Effector memory CD8-positive, alpha-beta T cell (primary cell): ENCODE data around the gene CACNA1C.
A peak's percentile ranks its signal among the peaks of the same experiment; 100 is the strongest.

ENCODE experiments used
- ATAC-seq: fragments of 150-1000 bp; cut with Tn5 transposase; replicated peaks from 2 replicates; pipeline ENCODE4 v1.10.0; 2021; ENCODE audit warnings: mild to moderate bottlenecking, moderate library complexity
- DNase-seq, 3 experiments: peaks; one replicate each; pipeline ENCODE4 v3.0.0; 2021
- H3K27ac Mint-ChIP-seq, 2 donors: one replicate each; pipeline ENCODE4 v1.8.0; 2022; ENCODE audit warnings: mild to moderate bottlenecking in 2 of 2, mixed read lengths in 2 of 2, moderate library complexity in 2 of 2
- H3K27me3 Mint-ChIP-seq, 2 donors: one replicate each; pipeline ENCODE4 v1.8.0; 2022; ENCODE audit warnings: mixed read lengths in 2 of 2
- H3K36me3 Mint-ChIP-seq: one replicate; pipeline ENCODE4 v1.8.0; 2022; ENCODE audit warnings: mild to moderate bottlenecking, moderate library complexity, mixed read lengths; ENCODE audit not compliant: insufficient read depth
- H3K4me1 Mint-ChIP-seq, 2 donors: one replicate each; pipeline ENCODE4 v1.8.0; 2022; ENCODE audit warnings: low read depth in 2 of 2, mixed read lengths in 2 of 2
- H3K4me3 Mint-ChIP-seq, 2 donors: one replicate each; pipeline ENCODE4 v1.8.0; 2022; ENCODE audit warnings: mild to moderate bottlenecking in 2 of 2, mixed read lengths in 2 of 2, moderate library complexity in 2 of 2
- H3K9me3 Mint-ChIP-seq, 2 donors: one replicate each; pipeline ENCODE4 v1.8.0; 2022; ENCODE audit warnings: mixed read lengths in 2 of 2

Gene CACNA1C

DNA sequence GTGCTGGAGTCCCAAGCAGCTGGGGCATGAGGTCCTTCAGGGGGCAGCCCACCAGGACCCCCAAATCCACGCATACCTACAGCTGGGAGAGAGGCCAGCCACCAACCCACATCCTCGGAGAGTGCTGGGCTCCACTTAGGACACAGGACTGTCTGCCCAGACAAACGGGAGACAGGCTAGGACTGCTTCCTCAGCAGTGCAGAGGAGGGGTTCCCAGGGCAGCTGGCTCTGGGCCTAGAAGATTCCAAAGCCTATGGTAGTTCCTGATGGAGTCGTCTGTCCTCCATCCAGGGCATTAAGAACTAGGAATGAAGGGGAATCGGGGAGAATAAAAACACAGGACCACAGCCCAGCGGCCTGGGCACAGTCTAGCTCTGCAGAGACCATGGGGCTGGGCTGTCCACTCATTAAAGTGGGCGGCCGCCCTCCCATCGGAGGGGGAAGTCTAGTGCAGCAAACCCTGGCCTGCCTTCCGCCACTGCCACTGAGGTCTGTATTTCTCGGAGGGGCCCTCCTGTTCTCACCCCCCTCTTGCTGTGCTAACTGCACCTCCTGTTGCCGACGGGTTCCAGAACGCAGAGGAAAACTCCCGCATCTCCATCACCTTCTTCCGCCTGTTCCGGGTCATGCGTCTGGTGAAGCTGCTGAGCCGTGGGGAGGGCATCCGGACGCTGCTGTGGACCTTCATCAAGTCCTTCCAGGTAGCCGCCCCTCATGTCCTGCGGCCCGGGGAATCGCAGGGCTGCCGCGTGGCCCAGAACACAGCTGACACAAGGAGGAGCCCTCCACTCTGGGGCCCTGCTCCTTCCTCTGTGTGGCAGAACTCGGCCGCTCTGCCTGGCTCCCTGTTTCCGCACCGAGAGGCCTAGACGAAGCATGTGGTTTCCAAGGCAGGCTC is 598.5 kb downstream of the CACNA1C start:
- no peak for ATAC-seq
- Mint-ChIP-seq H3K4me1 (no peaks in the 10 kb centered on the region), H3K4me3 (no peak overlapping the region), H3K9me3 (no peaks in the 10 kb centered on the region), H3K27ac (no peak overlapping the region), H3K27me3 (peaks cover 35 to 45% of the 10 kb centered on the region in 2 donors), H3K36me3 (no peaks in the 10 kb centered on the region)
- DNase-seq: no peak

DNA sequence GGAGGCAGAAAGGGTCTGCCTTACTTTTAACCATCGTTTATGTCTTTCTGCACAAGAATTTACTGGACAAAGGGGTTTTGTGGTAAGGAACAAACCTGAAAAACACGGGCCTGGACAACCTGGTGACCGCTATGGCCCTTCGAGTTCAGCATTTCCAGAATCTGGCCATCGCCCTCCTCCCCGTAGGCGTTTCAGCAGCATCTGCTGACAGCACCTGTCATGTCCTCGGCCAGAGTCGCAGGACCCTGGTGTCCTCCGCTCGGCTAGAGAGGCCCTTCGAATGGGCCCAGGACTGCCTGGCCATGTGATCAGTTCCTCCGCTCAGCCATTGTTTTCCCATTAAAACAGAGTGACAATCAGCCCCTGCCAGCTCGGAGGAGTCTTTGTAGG is 599.2 kb downstream of the CACNA1C start:
- no peaks in the 10 kb centered on the region for H3K36me3 Mint-ChIP-seq
- no peak overlapping the region for H3K27ac Mint-ChIP-seq
- peaks cover 28 to 41% of the 10 kb centered on the region in 2 donors for H3K27me3 Mint-ChIP-seq
- ATAC-seq (no peak), DNase-seq (no peak)
- no peak overlapping the region for H3K4me3 Mint-ChIP-seq
- H3K4me1 Mint-ChIP-seq: no peaks in the 10 kb centered on the region
- H3K9me3 Mint-ChIP-seq: no peaks in the 10 kb centered on the region

- DNase-seq (no peak), ATAC-seq (no peak)
- Mint-ChIP-seq H3K27ac (no peak overlapping the region), H3K9me3 (no peaks in the 10 kb centered on the region), H3K27me3 (peaks cover 25 to 38% of the 10 kb centered on the region in 2 donors), H3K36me3 (no peaks in the 10 kb centered on the region), H3K4me1 (no peaks in the 10 kb centered on the region), H3K4me3 (no peak overlapping the region)
These were observed 599.8 kb downstream of the CACNA1C start for GRCh38 chr12:2652401-2653081.

DNA sequence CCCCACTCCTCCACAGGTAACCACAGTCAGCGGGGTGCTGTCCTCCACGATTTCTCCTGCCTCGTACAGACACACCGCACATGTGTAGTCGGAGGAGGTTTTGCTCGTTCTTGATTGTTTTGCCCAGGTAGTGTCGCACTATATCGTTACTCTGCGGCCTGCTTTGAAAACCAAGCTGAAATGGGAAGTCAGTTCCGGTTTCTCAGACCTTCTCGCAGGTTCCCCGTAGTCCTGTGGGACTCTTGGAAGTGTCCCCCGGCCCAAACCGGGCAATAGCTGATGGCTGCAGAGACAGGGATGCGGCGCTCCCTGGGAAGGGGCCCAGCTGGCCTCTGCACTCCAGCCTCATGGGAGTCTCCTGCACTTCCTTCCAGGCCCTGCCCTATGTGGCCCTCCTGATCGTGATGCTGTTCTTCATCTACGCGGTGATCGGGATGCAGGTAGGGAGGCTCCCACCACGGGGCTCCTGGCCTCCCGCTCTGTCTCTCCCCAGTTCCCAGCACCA is 600.7 kb downstream of the CACNA1C start:
- H3K27ac Mint-ChIP-seq: no peak overlapping the region
- no peak for DNase-seq
- peaks cover 18 to 34% of the 10 kb centered on the region in 2 donors for H3K27me3 Mint-ChIP-seq
- ATAC-seq: no peak
- H3K36me3 Mint-ChIP-seq: no peaks in the 10 kb centered on the region
- no peak overlapping the region for H3K4me3 Mint-ChIP-seq
- no peaks in the 10 kb centered on the region for H3K9me3 Mint-ChIP-seq
- no peaks in the 10 kb centered on the region for H3K4me1 Mint-ChIP-seq

DNA sequence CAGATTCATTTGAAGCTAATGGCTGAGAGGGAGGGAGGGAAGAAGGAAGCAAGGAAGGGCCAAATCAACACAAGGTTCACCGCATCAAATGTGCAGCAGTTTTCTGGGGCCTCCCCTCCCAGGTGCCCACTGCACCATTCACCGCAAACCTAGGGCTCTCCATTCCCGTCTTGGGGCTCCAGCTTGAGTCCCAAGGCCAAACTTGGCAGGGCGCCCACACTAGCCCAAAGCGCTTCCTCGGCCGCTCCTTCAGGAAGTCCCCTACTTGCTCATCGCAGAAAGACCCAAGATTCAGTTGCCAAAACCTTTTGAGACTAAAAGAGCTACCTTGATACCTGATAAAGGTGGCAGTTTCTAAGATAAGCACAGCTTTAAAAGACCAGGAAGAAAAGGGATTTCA is 601.5 kb downstream of the CACNA1C start:
- DNase-seq (no peak), ATAC-seq (no peak)
- no peak overlapping the region for H3K27ac Mint-ChIP-seq
- H3K27me3 Mint-ChIP-seq: peaks cover 13 to 26% of the 10 kb centered on the region in 2 donors
- no peaks in the 10 kb centered on the region for H3K4me1 Mint-ChIP-seq
- H3K9me3 Mint-ChIP-seq: no peaks in the 10 kb centered on the region
- H3K36me3 Mint-ChIP-seq: no peaks in the 10 kb centered on the region
- no peak overlapping the region for H3K4me3 Mint-ChIP-seq

- Mint-ChIP-seq H3K27ac (no peak overlapping the region), H3K4me3 (no peak overlapping the region), H3K9me3 (no peaks in the 10 kb centered on the region), H3K4me1 (no peaks in the 10 kb centered on the region), H3K27me3 (peaks cover 9 to 22% of the 10 kb centered on the region in 2 donors), H3K36me3 (no peaks in the 10 kb centered on the region)
- DNase-seq (no peak), ATAC-seq (no peak)
These were observed 602.0 kb downstream of the CACNA1C start for GRCh38 chr12:2654741-2655140.

DNA sequence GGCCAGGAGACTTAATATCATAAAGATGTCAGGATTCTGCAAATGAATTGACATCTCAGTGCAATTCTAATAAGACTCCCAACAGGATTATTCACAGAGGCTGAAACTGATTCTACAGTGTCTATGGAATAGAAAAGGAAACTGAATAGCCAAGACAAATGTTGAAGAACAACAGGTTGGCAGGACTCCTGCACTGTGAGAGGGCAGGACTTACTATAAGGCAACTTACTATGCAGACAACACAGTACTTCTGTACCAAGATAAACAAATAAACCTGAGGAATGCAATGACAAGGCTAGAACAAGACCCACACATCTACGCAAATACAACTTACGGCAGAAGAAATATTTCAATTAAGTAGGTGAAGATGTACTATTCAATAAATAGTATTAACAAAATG is 609.7 kb downstream of the CACNA1C start:
- H3K4me3 Mint-ChIP-seq: no peak overlapping the region
- H3K9me3 Mint-ChIP-seq: no peaks in the 10 kb centered on the region
- no peak overlapping the region for H3K27ac Mint-ChIP-seq
- peaks cover 0 to 2% of the 10 kb centered on the region in 2 donors for H3K4me1 Mint-ChIP-seq
- no peaks in the 10 kb centered on the region for H3K27me3 Mint-ChIP-seq
- no peaks in the 10 kb centered on the region for H3K36me3 Mint-ChIP-seq
- no peak for DNase-seq
- ATAC-seq: no peak

DNA sequence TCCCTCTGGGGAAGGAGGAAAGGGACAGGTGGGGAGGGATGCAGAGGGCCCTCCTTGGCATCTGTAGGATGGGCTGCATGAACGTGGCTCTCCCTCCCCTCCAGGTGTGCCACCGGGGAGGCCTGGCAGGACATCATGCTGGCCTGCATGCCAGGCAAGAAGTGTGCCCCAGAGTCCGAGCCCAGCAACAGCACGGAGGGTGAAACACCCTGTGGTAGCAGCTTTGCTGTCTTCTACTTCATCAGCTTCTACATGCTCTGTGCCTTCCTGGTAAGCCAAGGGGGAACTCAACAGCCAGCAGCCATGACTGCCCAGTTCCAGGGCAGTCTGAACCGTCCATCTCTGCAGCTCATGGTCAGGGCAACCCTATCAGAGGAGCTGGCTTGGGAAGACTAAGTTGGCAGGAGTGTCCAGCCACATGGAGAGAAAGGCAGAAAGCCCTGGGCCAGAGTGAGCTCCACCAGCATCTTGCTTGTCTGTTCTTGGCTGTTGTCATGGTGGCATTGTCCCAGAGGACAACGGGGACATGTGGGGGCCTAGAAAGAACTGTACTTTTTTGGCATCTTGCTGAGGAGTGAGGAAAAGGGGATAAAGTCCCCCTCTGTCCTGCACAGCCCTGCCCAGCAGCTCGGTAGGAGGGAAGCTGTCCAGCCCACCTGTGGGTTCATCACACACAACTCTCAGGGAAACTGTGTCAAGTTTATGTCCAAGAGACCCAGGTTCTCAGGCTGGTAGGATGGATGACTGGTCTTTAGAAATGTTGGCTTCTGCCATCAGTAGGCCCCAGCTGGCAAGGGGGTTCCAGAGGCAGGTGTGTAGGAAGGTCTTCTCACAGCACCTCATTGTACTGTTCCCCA is 612.2 kb downstream of the CACNA1C start:
- Mint-ChIP-seq H3K27me3 (no peaks in the 10 kb centered on the region), H3K4me1 (peaks cover 0 to 2% of the 10 kb centered on the region in 2 donors), H3K36me3 (peaks cover 5% of the 10 kb centered on the region), H3K27ac (peak overlapping the region in 1 of 2 donors; percentile 49), H3K4me3 (no peak overlapping the region), H3K9me3 (no peaks in the 10 kb centered on the region)
- DNase-seq: no peak
- no peak for ATAC-seq

DNA sequence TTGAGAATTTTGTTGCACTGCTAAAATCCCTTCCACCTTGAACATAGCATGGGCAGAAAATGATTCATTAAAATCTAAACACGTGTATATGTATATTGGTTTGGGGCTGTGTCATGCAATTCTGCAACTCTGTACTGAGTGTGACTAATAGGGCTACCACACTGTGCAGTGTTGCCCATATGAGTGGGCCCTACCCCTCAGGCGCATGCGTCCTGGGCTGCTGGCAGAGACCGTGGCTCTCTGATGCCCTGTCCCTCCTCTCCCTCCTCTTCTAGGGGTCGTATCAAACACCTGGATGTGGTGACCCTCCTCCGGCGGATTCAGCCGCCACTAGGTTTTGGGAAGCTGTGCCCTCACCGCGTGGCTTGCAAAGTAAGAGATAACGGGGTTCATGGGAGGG is 613.6 kb downstream of the CACNA1C start:
- ATAC-seq (no peak), DNase-seq (no peak)
- no peaks in the 10 kb centered on the region for H3K27me3 Mint-ChIP-seq
- no peak overlapping the region for H3K4me3 Mint-ChIP-seq
- no peaks in the 10 kb centered on the region for H3K9me3 Mint-ChIP-seq
- peaks cover 5% of the 10 kb centered on the region for H3K36me3 Mint-ChIP-seq
- H3K27ac Mint-ChIP-seq: peak overlapping the region in 1 of 2 donors; percentile 20
- peaks cover 0 to 2% of the 10 kb centered on the region in 2 donors for H3K4me1 Mint-ChIP-seq

DNA sequence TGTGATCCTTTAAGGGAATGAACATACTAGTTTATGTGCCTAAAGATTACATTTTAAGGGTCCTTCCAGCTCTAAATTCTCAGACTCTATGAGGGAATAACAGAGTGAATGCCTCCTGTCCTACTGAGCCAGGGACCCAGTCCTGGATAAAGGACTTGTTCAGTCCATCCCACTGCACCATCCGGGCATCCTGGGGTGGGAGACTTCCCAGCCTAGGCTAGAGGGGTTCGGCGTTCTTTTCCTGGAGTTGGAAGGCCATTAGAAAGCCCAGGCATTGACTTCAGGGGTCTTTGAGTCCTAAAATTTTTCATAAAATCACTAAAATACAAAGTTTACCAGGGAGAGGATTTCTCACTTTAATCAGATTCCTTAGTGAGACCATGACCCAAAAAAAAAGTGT is 614.1 kb downstream of the CACNA1C start:
- no peak for ATAC-seq
- no peaks in the 10 kb centered on the region for H3K9me3 Mint-ChIP-seq
- H3K4me1 Mint-ChIP-seq: peaks cover 0 to 2% of the 10 kb centered on the region in 2 donors
- DNase-seq: no peak
- no peaks in the 10 kb centered on the region for H3K27me3 Mint-ChIP-seq
- peak overlapping the region in 1 of 2 donors; percentile 20 for H3K27ac Mint-ChIP-seq
- peaks cover 5% of the 10 kb centered on the region for H3K36me3 Mint-ChIP-seq
- H3K4me3 Mint-ChIP-seq: no peak overlapping the region

DNA sequence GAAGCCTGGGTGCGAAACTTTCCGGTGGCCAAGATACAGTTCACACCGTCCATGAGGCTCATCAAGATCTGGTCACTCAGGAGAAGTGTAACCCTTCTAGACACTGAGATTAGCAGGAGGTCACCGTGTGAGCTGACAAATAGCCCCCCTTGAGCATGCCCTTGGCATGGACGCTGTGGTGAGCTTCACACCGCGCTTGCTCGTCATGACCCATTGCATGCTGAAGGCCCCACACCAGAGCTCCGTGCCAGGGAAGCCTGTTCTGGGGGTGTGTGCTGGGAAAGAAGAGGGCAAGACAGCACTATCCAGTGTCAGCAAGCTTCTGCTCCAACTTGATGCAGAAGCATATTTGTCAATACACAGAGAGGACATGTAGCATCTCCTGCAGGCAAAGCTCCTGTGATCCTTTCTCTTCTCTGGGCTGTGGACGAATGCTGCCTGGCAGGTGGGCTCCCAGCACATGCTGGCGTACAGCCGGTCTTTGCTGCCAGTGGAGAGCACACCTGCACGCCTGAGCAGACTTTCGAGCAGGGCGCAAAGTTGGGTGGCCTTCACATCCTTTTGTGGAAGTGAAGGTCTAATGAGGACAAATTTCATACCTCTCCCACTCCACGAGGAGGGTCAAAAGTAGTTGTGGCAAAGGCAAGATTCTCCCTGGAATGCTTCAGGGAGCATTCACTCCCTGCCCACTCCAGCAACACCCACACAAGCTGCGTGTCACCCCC is 615.1 kb downstream of the CACNA1C start:
- no peak overlapping the region for H3K4me3 Mint-ChIP-seq

GRCh38 chr12:2668816-2669215 is 616.0 kb downstream of the CACNA1C start:
- Mint-ChIP-seq H3K27ac (no peak overlapping the region), H3K4me3 (no peak overlapping the region), H3K27me3 (no peaks in the 10 kb centered on the region), H3K36me3 (peaks cover 5% of the 10 kb centered on the region), H3K4me1 (peaks cover 0 to 2% of the 10 kb centered on the region in 2 donors), H3K9me3 (no peaks in the 10 kb centered on the region)
- DNase-seq (no peak), ATAC-seq (no peak)

More for the DNA sequence above, 615.1 kb downstream of the CACNA1C start:
- Mint-ChIP-seq H3K27ac (no peak overlapping the region), H3K9me3 (no peaks in the 10 kb centered on the region), H3K4me1 (peaks cover 0 to 2% of the 10 kb centered on the region in 2 donors), H3K27me3 (no peaks in the 10 kb centered on the region), H3K36me3 (peaks cover 5% of the 10 kb centered on the region)
- no peak for ATAC-seq
- DNase-seq: no peak

- ATAC-seq: no peak
- H3K4me3 Mint-ChIP-seq: no peak overlapping the region
- no peaks in the 10 kb centered on the region for H3K27me3 Mint-ChIP-seq
- no peaks in the 10 kb centered on the region for H3K9me3 Mint-ChIP-seq
- no peak overlapping the region for H3K27ac Mint-ChIP-seq
- H3K36me3 Mint-ChIP-seq: peaks cover 5% of the 10 kb centered on the region
- peaks cover 0 to 2% of the 10 kb centered on the region in 2 donors for H3K4me1 Mint-ChIP-seq
- DNase-seq: no peak
These were observed 616.8 kb downstream of the CACNA1C start for GRCh38 chr12:2669560-2669959.
